HCT116 (cell line): ENCODE data around the gene GPRC5B. TPM values are rescaled to one million over a fixed set of nuclear protein-coding genes. Genes with fewer than 3 reads are reported as not detected.

Source experiments
- ATAC-seq: fragments of 200-7000 bp; cut with Tn5 transposase; 2 replicates; pipeline ENCODE4 v1.9.1; 2020; ENCODE audit warnings: mild to moderate bottlenecking, moderate library complexity
- BruUV-seq: library from RNA; stranded (reverse); fragments of 400-500 nt; replicated peaks from 2 replicates; lab custom pipeline; 2021; lab: Mats Ljungman, UMichigan
- CTCF ChIA-PET: fragments of 300-600 bp; sonication (Branson Sonifier 250); formaldehyde crosslinking; loops from one replicate; lab custom pipeline; 2021; ENCODE audit warnings: antibody characterized with exemption; lab: Charles Lee
- POLR2A ChIA-PET: fragments of 300-600, 350-600 bp; sonication (Branson Sonifier 250); formaldehyde crosslinking; loops from one replicate; lab custom pipeline; 2021; ENCODE audit warnings: antibody characterized with exemption; lab: Charles Lee
- RAD21 ChIA-PET, 2 experiments: fragments of 300-600 bp; sonication (Branson Sonifier 250); formaldehyde crosslinking; loops; one replicate each; lab custom pipeline; 2023; ENCODE audit warnings: low total read pairs in 2 of 2; ENCODE audit not compliant: uncharacterized antibody in 2 of 2, unreplicated experiment in 2 of 2, low non-redundant PET in 1 of 2; lab: Charles Lee
- DNase-seq: peaks from one replicate; pipeline ENCODE4 v3.0.0-alpha.2; 2010; ENCODE audit warnings: low read depth, low spot score
- H2AFZ ChIP-seq: fragments of 200-600 bp; shearing (Covaris generic), sonication (generic); 2 replicates; pipeline ENCODE4 v1.6.1; 2017; ENCODE audit warnings: low read depth, mixed run types, mixed read lengths, antibody characterized with exemption, low read length; ENCODE audit not compliant: poor library complexity, severe bottlenecking
- H3K27ac ChIP-seq: 2 replicates; pipeline ENCODE4 v1.5.1; 2012; ENCODE audit warnings: low read depth, low read length
- H3K27me3 ChIP-seq: fragments of 200-600 bp; sonication (generic); 2 replicates; pipeline ENCODE4 v1.6.1; 2016; ENCODE audit warnings: mixed run types, low read length, mixed read lengths; ENCODE audit not compliant: insufficient read depth
- H3K36me3 ChIP-seq, 2 experiments: fragments of 200-500 bp in 1 of 2; fragments of 200-600 bp in 1 of 2; sonication (Bioruptor generic) in 1 of 2; sonication (generic) in 1 of 2; 2 replicates each; pipeline versions ENCODE4 v1.5.1 to v1.6.1; 2014 to 2016; ENCODE audit warnings: low read length in 2 of 2, inconsistent platforms in 1 of 2, mixed read lengths in 1 of 2, mixed run types in 1 of 2; ENCODE audit not compliant: insufficient read depth in 2 of 2, control insufficient read depth in 1 of 2
- H3K4me1 ChIP-seq, 2 experiments: fragments of 200-600 bp in 1 of 2; sonication (generic) in 1 of 2; 2 replicates each; pipeline versions ENCODE4 v1.5.1 to v1.6.1; 2012 to 2017; ENCODE audit warnings: low read length in 2 of 2, inconsistent platforms in 1 of 2, mild to moderate bottlenecking in 1 of 2, mixed read lengths in 1 of 2, mixed run types in 1 of 2, moderate library complexity in 1 of 2; ENCODE audit not compliant: insufficient read depth in 2 of 2, control insufficient read depth in 1 of 2
- H3K4me2 ChIP-seq: fragments of 200-600 bp; sonication (generic); 2 replicates; pipeline ENCODE4 v1.6.1; 2017; ENCODE audit warnings: mixed run types, low read length, mixed read lengths
- H3K4me3 ChIP-seq, 2 experiments: fragments of 200-600 bp in 1 of 2; sonication (generic) in 1 of 2; replicated peaks in 1 of 2; 2 replicates each; pipeline ENCODE4 v1.5.1; 2011 to 2016; ENCODE audit warnings: low read length in 2 of 2, control low read depth in 1 of 2, low read depth in 1 of 2, mild to moderate bottlenecking in 1 of 2, mixed read lengths in 1 of 2, mixed run types in 1 of 2
- H3K79me2 ChIP-seq: fragments of 200-600 bp; sonication (generic); 2 replicates; pipeline ENCODE4 v1.6.1; 2017; ENCODE audit warnings: mild to moderate bottlenecking, mixed run types, low read length, moderate library complexity, mixed read lengths; ENCODE audit not compliant: insufficient read depth
- H3K9ac ChIP-seq: fragments of 200-600 bp; sonication (generic); 2 replicates; pipeline ENCODE4 v1.6.1; 2016; ENCODE audit warnings: low read length, mixed read lengths
- H3K9me2 ChIP-seq: fragments of 200-600 bp; sonication (generic), shearing (Covaris generic); 2 replicates; pipeline ENCODE4 v1.6.1; 2017; ENCODE audit warnings: mixed run types, mild to moderate bottlenecking, moderate library complexity; ENCODE audit not compliant: insufficient read depth
- H3K9me3 ChIP-seq, 2 experiments: fragments of 200-500 bp in 1 of 2; fragments of 200-600 bp in 1 of 2; sonication (Bioruptor generic) in 1 of 2; sonication (generic) in 1 of 2; 2 replicates each; pipeline ENCODE4 v1.6.1; 2014 to 2017; ENCODE audit warnings: low read length in 2 of 2, mixed read lengths in 2 of 2, inconsistent platforms in 1 of 2, low read depth in 1 of 2, mild to moderate bottlenecking in 1 of 2, mixed run types in 1 of 2, moderate library complexity in 1 of 2; ENCODE audit not compliant: control insufficient read depth in 1 of 2, insufficient read depth in 1 of 2
- H4K20me1 ChIP-seq: fragments of 200-600 bp; sonication (generic), shearing (Covaris generic); 2 replicates; pipeline ENCODE4 v1.6.1; 2017; ENCODE audit warnings: mixed run types, mild to moderate bottlenecking, moderate library complexity; ENCODE audit not compliant: insufficient read depth
- EGR1 ChIP-seq: IDR thresholded peaks from 2 replicates; pipeline ENCODE4 v1.6.1; 2012; ENCODE audit warnings: low read depth
- EZH2 ChIP-seq: fragments of 200-600 bp; sonication (generic); IDR thresholded peaks from 2 replicates; pipeline ENCODE4 v1.6.1; 2017; ENCODE audit warnings: antibody characterized with exemption, mixed run types
- POLR2AphosphoS5 ChIP-seq: IDR thresholded peaks from 2 replicates; pipeline ENCODE4 v1.6.1; 2011; ENCODE audit warnings: mild to moderate bottlenecking, low read depth, low read length, moderate library complexity
- RAD21 ChIP-seq: IDR thresholded peaks from 2 replicates; pipeline ENCODE4 v1.6.1; 2012; ENCODE audit warnings: low read depth, mild to moderate bottlenecking
- YY1 ChIP-seq: IDR thresholded peaks from 2 replicates; pipeline ENCODE4 v1.6.1; 2011; ENCODE audit warnings: low read length, low read depth, moderate library complexity, mild to moderate bottlenecking; ENCODE audit not compliant: insufficient replicate concordance; ENCODE audit errors: extremely low read depth
- ZFX ChIP-seq: fragments of 450-650 bp; IDR thresholded peaks from 2 replicates; pipeline ENCODE4 v1.6.1; 2017
- ZNF274 ChIP-seq: fragments of 200-500 bp; sonication (Bioruptor generic); IDR thresholded peaks from 2 replicates; pipeline ENCODE4 v1.6.1; 2014; ENCODE audit warnings: mild to moderate bottlenecking, low read depth, low read length, inconsistent platforms
- intact Hi-C: fragments of 100-400 bp; cut with micrococcal nuclease; formaldehyde crosslinking; loops from 2 replicates; pipeline ENCODE4 v1.10.0; 2022
- total RNA-seq: library from RNA; stranded (reverse); gene quantifications from one replicate; pipeline ENCODE4 v1.2.1, GENCODE V29; 2021; ENCODE audit not compliant: unreplicated experiment
- TF ChIP-seq, protein P1 (sequence below): IDR thresholded peaks from 2 replicates; pipeline ENCODE4 v1.6.1; 2012; ENCODE audit warnings: low read depth
- TF ChIP-seq, protein P2 (sequence below), 3 experiments: fragments of 200-600 bp in 1 of 3; sonication (generic) in 1 of 3; IDR thresholded peaks in 2 of 3; conservative IDR thresholded peaks in 1 of 3; 2 replicates each; pipeline ENCODE4 v1.5.1; 2012 to 2017; ENCODE audit warnings: low read depth in 2 of 3, low read length in 2 of 3, antibody characterized with exemption in 1 of 3, borderline replicate concordance in 1 of 3, control low read depth in 1 of 3, mild to moderate bottlenecking in 1 of 3, mixed read lengths in 1 of 3, mixed run types in 1 of 3, moderate library complexity in 1 of 3; ENCODE audit not compliant: insufficient read depth in 1 of 3
- TF ChIP-seq, protein P3 (sequence below): IDR thresholded peaks from 2 replicates; pipeline ENCODE4 v1.6.1; 2012
- TF ChIP-seq, protein P4 (sequence below): IDR thresholded peaks from 2 replicates; pipeline ENCODE4 v1.6.1; 2011; ENCODE audit warnings: mild to moderate bottlenecking, low read length, moderate library complexity; ENCODE audit not compliant: insufficient replicate concordance; ENCODE audit errors: extremely low read depth

Gene GPRC5B
- total RNA-seq, 1 experiment from 2014 or later, result 7.2 TPM

DNA sequence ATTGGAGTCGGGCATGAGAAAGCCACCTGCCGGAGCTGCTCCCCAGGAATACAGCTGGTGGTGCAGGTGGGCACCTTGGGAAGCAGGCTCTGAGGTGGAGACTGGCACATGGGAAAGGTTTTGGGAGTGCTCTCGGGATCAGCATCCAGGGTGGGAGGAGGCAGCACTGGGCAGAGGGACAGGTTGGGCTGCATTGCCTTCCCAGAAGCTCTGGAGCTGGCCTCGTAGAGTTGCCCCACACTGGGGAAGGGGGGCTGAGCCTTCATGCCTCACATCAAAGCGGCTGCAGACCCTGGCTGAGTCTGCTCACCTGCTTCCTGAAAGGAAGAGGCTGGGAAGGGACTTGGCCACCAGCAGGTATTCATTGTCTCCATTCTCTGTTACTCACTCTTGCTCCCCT is 13.5 kb upstream of the GPRC5B start:
- no peak for DNase-seq
- no TSS peak for BruUV-seq
- Histone ChIP-seq H3K9me2 (no peaks in the 10 kb centered on the region), H3K27ac (no peak overlapping the region), H4K20me1 (no peaks in the 10 kb centered on the region), H3K4me2 (no peak overlapping the region), H3K9me3 (no peaks in the 10 kb centered on the region), H2AFZ (no peak overlapping the region), H3K27me3 (no peaks in the 10 kb centered on the region), H3K4me1 (peaks cover 4 to 6% of the 10 kb centered on the region in 2 experiments; a peak in 2 of 4 replicates), H3K36me3 (no peaks in the 10 kb centered on the region), H3K4me3 (no peak overlapping the region), H3K9ac (no peak overlapping the region), H3K79me2 (no peaks in the 10 kb centered on the region)
- POLR2A ChIA-PET, result no interaction called here
- intact Hi-C loops, result loop anchor here (2.0 kb wide), 1 partner anchor 403 kb away; no protein-coding TSS in a partner anchor
- TF ChIP-seq, protein P1, sequence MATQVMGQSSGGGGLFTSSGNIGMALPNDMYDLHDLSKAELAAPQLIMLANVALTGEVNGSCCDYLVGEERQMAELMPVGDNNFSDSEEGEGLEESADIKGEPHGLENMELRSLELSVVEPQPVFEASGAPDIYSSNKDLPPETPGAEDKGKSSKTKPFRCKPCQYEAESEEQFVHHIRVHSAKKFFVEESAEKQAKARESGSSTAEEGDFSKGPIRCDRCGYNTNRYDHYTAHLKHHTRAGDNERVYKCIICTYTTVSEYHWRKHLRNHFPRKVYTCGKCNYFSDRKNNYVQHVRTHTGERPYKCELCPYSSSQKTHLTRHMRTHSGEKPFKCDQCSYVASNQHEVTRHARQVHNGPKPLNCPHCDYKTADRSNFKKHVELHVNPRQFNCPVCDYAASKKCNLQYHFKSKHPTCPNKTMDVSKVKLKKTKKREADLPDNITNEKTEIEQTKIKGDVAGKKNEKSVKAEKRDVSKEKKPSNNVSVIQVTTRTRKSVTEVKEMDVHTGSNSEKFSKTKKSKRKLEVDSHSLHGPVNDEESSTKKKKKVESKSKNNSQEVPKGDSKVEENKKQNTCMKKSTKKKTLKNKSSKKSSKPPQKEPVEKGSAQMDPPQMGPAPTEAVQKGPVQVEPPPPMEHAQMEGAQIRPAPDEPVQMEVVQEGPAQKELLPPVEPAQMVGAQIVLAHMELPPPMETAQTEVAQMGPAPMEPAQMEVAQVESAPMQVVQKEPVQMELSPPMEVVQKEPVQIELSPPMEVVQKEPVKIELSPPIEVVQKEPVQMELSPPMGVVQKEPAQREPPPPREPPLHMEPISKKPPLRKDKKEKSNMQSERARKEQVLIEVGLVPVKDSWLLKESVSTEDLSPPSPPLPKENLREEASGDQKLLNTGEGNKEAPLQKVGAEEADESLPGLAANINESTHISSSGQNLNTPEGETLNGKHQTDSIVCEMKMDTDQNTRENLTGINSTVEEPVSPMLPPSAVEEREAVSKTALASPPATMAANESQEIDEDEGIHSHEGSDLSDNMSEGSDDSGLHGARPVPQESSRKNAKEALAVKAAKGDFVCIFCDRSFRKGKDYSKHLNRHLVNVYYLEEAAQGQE, result no peak
- no peak for TF ChIP-seq RAD21
- RAD21 ChIA-PET, result interaction anchor here (0.9 to 1.3 kb wide), 2 partner anchors 485 to 488 kb away, joined by 3 to 5 read pairs; no protein-coding TSS in a partner anchor
- CTCF ChIA-PET, result interaction anchor here (1.2 to 5.1 kb wide), 7 partner anchors 9 to 488 kb away, joined by 4 to 49 read pairs (median 18); no protein-coding TSS in a partner anchor
- ATAC-seq, result no peak

DNA sequence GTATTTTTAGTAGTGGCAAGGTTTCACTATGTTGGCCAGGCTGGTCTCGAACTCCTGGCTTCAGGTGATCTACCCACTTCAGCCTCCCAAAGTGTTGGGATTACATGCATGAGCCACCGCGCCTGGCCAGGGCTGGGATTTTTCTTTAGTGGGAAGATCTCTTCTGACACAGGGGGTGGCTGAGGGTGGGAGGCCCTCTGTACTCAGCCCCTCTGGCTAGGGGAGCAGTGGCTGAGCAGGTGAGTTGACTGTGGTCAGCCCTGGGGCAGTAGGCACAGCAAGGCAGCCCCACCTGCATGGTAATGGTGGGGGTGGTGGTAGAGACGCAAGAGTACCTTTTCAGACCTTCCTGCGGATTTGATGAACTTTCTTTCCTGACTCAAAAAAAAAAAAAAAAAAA is 12.3 kb upstream of the GPRC5B start:
- Histone ChIP-seq H3K9me3 (no peaks in the 10 kb centered on the region), H3K9me2 (no peaks in the 10 kb centered on the region), H3K4me3 (no peak overlapping the region), H3K4me1 (peaks cover 4 to 6% of the 10 kb centered on the region in 2 experiments; a peak in 2 of 4 replicates), H3K9ac (no peak overlapping the region), H3K27me3 (no peaks in the 10 kb centered on the region), H2AFZ (no peak overlapping the region), H3K36me3 (no peaks in the 10 kb centered on the region), H3K79me2 (no peaks in the 10 kb centered on the region), H4K20me1 (no peaks in the 10 kb centered on the region), H3K4me2 (no peak overlapping the region), H3K27ac (no peak overlapping the region)
- POLR2A ChIA-PET, result no interaction called here
- RAD21 ChIA-PET, result no interaction called here
- intact Hi-C loops, result no loop called here
- no peak for ATAC-seq
- no peak for DNase-seq
- BruUV-seq, result no TSS peak
- CTCF ChIA-PET, result interaction anchor here (1.0 to 1.8 kb wide), 2 partner anchors 11 to 296 kb away, joined by 5 to 6 read pairs; no protein-coding TSS in a partner anchor
- TF ChIP-seq EGR1, result no peak
- TF ChIP-seq EZH2, result no peak
- no peak for TF ChIP-seq ZFX
- TF ChIP-seq, protein P2, sequence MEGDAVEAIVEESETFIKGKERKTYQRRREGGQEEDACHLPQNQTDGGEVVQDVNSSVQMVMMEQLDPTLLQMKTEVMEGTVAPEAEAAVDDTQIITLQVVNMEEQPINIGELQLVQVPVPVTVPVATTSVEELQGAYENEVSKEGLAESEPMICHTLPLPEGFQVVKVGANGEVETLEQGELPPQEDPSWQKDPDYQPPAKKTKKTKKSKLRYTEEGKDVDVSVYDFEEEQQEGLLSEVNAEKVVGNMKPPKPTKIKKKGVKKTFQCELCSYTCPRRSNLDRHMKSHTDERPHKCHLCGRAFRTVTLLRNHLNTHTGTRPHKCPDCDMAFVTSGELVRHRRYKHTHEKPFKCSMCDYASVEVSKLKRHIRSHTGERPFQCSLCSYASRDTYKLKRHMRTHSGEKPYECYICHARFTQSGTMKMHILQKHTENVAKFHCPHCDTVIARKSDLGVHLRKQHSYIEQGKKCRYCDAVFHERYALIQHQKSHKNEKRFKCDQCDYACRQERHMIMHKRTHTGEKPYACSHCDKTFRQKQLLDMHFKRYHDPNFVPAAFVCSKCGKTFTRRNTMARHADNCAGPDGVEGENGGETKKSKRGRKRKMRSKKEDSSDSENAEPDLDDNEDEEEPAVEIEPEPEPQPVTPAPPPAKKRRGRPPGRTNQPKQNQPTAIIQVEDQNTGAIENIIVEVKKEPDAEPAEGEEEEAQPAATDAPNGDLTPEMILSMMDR (IDR thresholded peaks at IDR 0.05 in 2 of 3, conservative IDR thresholded peaks at IDR 0.05 in 1 of 3; ENCODE audit: borderline replicate concordance in 1 of 3, insufficient read depth in 1 of 3, low read depth in 2 of 3, low read length in 2 of 3), result no peak
- TF ChIP-seq ZNF274, result no peak
- TF ChIP-seq, protein P3, sequence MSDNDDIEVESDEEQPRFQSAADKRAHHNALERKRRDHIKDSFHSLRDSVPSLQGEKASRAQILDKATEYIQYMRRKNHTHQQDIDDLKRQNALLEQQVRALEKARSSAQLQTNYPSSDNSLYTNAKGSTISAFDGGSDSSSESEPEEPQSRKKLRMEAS, result no peak
- no peak for TF ChIP-seq RAD21
- no peak for TF ChIP-seq POLR2AphosphoS5
- TF ChIP-seq, protein P4, sequence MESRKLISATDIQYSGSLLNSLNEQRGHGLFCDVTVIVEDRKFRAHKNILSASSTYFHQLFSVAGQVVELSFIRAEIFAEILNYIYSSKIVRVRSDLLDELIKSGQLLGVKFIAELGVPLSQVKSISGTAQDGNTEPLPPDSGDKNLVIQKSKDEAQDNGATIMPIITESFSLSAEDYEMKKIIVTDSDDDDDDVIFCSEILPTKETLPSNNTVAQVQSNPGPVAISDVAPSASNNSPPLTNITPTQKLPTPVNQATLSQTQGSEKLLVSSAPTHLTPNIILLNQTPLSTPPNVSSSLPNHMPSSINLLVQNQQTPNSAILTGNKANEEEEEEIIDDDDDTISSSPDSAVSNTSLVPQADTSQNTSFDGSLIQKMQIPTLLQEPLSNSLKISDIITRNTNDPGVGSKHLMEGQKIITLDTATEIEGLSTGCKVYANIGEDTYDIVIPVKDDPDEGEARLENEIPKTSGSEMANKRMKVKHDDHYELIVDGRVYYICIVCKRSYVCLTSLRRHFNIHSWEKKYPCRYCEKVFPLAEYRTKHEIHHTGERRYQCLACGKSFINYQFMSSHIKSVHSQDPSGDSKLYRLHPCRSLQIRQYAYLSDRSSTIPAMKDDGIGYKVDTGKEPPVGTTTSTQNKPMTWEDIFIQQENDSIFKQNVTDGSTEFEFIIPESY, result no peak
- no peak for TF ChIP-seq YY1
